Loucy (cell line): Measurements from ENCODE around the gene DBN1.

Experiments
- H2AFZ ChIP-seq: fragments of 200-600 bp; sonication (generic); 2 replicates; pipeline ENCODE4 v1.6.0; 2016; ENCODE audit warnings: antibody characterized with exemption, mild to moderate bottlenecking, low read length, moderate library complexity
- H3F3A ChIP-seq: fragments of 200-600 bp; 2 replicates; pipeline ENCODE4 v1.6.0; 2016; ENCODE audit warnings: antibody characterized with exemption, low read depth, mild to moderate bottlenecking
- H3K27me3 ChIP-seq: fragments of 200-600 bp; sonication (generic); 2 replicates; pipeline ENCODE4 v1.6.1; 2014; ENCODE audit warnings: low read length, mild to moderate bottlenecking; ENCODE audit not compliant: insufficient read depth, poor library complexity, severe bottlenecking
- H3K36me3 ChIP-seq: fragments of 200-600 bp; sonication (generic); 2 replicates; pipeline ENCODE4 v1.6.1; 2016; ENCODE audit warnings: low read length; ENCODE audit not compliant: insufficient read depth
- H3K4me1 ChIP-seq: fragments of 200-600 bp; sonication (generic); 2 replicates; pipeline ENCODE4 v1.5.1; 2014; ENCODE audit warnings: low read length, mild to moderate bottlenecking; ENCODE audit not compliant: insufficient read depth, poor library complexity, severe bottlenecking
- H3K4me2 ChIP-seq: fragments of 200-600 bp; sonication (generic); 2 replicates; pipeline ENCODE4 v1.6.0; 2014; ENCODE audit warnings: antibody characterized with exemption, low read length, low read depth, mild to moderate bottlenecking; ENCODE audit not compliant: poor library complexity, severe bottlenecking
- H3K4me3 ChIP-seq: fragments of 200-600 bp; sonication (generic); 2 replicates; pipeline ENCODE4 v1.5.1; 2014; ENCODE audit warnings: low read length, mild to moderate bottlenecking, mixed read lengths; ENCODE audit not compliant: poor library complexity, severe bottlenecking
- H3K79me2 ChIP-seq: fragments of 200-600 bp; sonication (generic); 2 replicates; pipeline ENCODE4 v1.6.1; 2014; ENCODE audit warnings: low read length; ENCODE audit not compliant: insufficient read depth
- H3K9ac ChIP-seq: fragments of 200-600 bp; sonication (generic); 2 replicates; pipeline ENCODE4 v1.6.0; 2014; ENCODE audit warnings: mild to moderate bottlenecking, low read depth, low read length, moderate library complexity; ENCODE audit not compliant: poor library complexity, severe bottlenecking
- H3K9me2 ChIP-seq: fragments of 200-600 bp; sonication (generic); replicated peaks from 2 replicates; pipeline ENCODE4 v1.6.1; 2016; ENCODE audit warnings: low read depth, low read length, mixed read lengths
- H3K9me3 ChIP-seq: fragments of 200-600 bp; sonication (generic); 2 replicates; pipeline ENCODE4 v1.6.1; 2014; ENCODE audit warnings: mild to moderate bottlenecking, antibody characterized with exemption, low read length, low read depth; ENCODE audit not compliant: insufficient read depth
- H4K20me1 ChIP-seq: fragments of 200-600 bp; sonication (generic); 2 replicates; pipeline ENCODE4 v1.6.0; 2014; ENCODE audit warnings: antibody characterized with exemption, low read length, mild to moderate bottlenecking; ENCODE audit not compliant: insufficient read depth, poor library complexity, severe bottlenecking
- EZH2phosphoT487 ChIP-seq: fragments of 200-600 bp; IDR thresholded peaks from 2 replicates; pipeline ENCODE4 v1.6.1; 2018; ENCODE audit warnings: antibody characterized with exemption, mild to moderate bottlenecking, moderate library complexity, borderline replicate concordance
- TF ChIP-seq, protein P1 (sequence below): fragments of 200-600 bp; sonication (generic); conservative IDR thresholded peaks from 2 replicates; pipeline ENCODE4 v1.5.1; 2014; ENCODE audit warnings: mild to moderate bottlenecking, antibody characterized with exemption, low read length

The DBN1 gene

DNA sequence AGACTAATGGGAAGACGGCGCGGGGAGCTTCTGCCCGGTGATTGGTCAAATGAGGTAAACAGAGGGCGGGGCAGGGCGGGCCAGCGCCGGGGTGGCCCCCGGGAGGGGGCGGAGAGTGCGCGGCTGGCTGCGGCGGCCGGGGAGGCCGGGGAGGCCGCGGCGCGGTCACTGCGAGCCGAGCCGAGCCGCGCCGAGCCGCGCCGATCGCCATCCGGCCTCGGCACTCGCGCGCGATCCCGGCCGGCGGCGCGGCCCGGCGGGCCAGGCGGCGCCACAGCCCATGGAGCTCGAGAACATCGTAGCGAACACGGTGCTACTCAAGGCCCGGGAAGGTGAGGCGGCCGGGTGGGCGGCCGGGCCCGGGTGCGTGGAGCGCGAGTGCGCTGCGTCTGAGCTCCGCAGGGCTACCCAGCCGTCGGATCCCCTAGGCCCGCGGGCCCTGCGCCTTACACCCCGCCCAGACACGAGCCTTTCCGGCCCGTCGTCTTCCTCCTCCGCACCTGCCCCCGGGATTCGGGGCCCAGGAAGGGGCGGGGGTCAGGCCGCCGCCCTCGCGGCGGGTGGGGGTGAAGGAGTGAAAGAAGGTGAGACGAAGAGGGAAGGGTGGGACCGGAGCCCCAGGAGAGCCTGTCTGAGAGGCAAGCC lies 46.7 kb downstream of the DBN1 start, which contains the start of gene GRK6:
Gene GRK6, plus strand, starts transcription at position 111 of the 645 bp plus-strand sequence. Its CDS starts 170 bp downstream, at position 281.
- H3F3A ChIP-seq, result no peaks in the 10 kb centered on the region
- peak within 1 kb of the TSS; percentile 93 for H2AFZ ChIP-seq
- H3K4me3 ChIP-seq, result peak within 1 kb of the TSS; percentile 95
- no peak for TF ChIP-seq EZH2phosphoT487
- TF ChIP-seq, protein P1, sequence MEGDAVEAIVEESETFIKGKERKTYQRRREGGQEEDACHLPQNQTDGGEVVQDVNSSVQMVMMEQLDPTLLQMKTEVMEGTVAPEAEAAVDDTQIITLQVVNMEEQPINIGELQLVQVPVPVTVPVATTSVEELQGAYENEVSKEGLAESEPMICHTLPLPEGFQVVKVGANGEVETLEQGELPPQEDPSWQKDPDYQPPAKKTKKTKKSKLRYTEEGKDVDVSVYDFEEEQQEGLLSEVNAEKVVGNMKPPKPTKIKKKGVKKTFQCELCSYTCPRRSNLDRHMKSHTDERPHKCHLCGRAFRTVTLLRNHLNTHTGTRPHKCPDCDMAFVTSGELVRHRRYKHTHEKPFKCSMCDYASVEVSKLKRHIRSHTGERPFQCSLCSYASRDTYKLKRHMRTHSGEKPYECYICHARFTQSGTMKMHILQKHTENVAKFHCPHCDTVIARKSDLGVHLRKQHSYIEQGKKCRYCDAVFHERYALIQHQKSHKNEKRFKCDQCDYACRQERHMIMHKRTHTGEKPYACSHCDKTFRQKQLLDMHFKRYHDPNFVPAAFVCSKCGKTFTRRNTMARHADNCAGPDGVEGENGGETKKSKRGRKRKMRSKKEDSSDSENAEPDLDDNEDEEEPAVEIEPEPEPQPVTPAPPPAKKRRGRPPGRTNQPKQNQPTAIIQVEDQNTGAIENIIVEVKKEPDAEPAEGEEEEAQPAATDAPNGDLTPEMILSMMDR, result no peak
- H3K9me3 ChIP-seq, result no peaks in the 10 kb centered on the region
- no peaks in the 10 kb centered on the region for H3K27me3 ChIP-seq
- H3K9ac ChIP-seq, result peak within 1 kb of the TSS; percentile 97
- H3K9me2 ChIP-seq, result no peaks in the 10 kb centered on the region
- H3K4me1 ChIP-seq, result peaks cover 36% of the 10 kb centered on the region
- peaks cover 46% of the 10 kb centered on the region for H3K79me2 ChIP-seq
- peak within 1 kb of the TSS; percentile 99 for H3K4me2 ChIP-seq
- peaks cover 19% of the 10 kb centered on the region for H4K20me1 ChIP-seq
- H3K36me3 ChIP-seq, result no peaks in the 10 kb centered on the region

DNA sequence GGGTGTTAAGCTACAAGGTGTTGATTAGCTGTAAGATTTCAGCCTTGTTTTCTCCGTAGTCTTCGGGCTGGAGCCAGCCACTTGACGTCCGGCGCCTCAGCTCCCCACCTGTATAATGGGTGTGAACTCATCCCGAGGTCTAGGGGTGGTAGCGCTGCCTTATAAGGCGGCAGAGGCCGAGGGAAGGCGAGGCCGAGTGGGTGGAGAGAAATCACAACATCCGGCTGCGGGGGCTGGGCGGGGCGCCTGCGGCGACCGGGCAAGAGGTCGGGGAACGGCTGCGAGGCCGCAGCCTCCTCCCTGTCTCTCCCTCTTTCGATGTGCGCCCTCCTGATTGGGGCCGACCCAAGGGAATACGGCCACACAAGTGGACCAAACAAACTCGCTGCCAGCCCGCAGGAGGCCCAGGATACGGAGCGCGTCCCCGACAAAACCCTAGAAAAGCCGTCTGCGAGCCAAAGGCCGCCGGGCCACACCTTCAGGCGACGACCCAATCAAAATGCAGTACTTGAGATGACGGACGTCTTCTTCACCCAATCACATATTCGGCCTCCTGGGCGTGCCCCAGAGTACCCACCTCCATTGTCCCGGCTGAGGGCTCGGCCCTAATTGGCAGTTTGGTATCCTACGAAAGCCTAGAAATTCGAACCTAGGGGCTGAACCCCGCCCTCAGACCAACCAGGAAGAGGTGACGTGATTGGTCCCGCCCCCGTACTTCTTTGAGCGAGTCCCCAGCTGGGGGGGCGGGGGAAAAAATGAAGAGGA lies 47.5 kb downstream of the DBN1 start:
- Histone ChIP-seq H3K9ac (peak overlapping the region; percentile 69), H3K27me3 (no peaks in the 10 kb centered on the region), H3K36me3 (no peaks in the 10 kb centered on the region), H3K9me2 (no peaks in the 10 kb centered on the region), H3K4me2 (peak overlapping the region; percentile 70), H3K4me3 (peak overlapping the region; percentile 79), H2AFZ (peak overlapping the region; percentile 93), H3K9me3 (no peaks in the 10 kb centered on the region), H3F3A (no peaks in the 10 kb centered on the region), H3K4me1 (peaks cover 33% of the 10 kb centered on the region), H4K20me1 (peaks cover 19% of the 10 kb centered on the region), H3K79me2 (peaks cover 43% of the 10 kb centered on the region)
- no peak for TF ChIP-seq EZH2phosphoT487
- TF ChIP-seq, protein P1, result no peak

DNA sequence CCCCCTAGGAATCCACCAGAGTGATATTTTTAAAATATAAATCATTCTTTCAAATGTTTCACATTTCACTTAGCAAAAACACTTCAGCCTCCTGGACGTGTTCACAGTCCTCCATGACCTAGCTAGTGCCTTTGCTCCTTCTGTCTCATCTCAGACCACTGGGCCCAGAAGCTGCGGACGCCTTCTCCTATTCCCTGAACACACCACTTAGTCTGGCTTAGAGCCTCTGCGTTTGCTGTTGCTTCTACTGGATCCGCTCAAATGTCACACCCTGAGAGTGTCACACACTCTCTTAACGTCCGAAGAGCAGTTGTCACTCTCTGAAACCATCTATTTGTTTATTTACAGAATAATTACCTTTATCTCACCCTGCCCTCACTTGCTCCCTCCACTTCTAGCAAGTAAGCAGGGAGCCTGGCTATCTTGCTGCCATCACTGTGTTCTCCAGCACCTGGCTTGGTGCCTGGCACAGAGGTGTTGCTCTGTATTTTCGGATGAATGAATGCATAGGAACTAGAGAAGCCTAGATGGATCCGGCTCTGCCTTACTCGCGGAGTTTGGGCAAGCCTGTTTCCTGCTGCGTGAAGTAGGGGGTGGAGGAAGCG lies 48.1 kb downstream of the DBN1 start:
- H3K79me2 ChIP-seq, result peaks cover 36% of the 10 kb centered on the region
- no peaks in the 10 kb centered on the region for H3F3A ChIP-seq
- no peaks in the 10 kb centered on the region for H3K36me3 ChIP-seq
- no peaks in the 10 kb centered on the region for H3K9me2 ChIP-seq
- peaks cover 26% of the 10 kb centered on the region for H3K4me1 ChIP-seq
- H2AFZ ChIP-seq, result no peak overlapping the region
- H3K4me3 ChIP-seq, result peak overlapping the region; percentile 79
- TF ChIP-seq, protein P1, result no peak
- no peak for TF ChIP-seq EZH2phosphoT487
- no peaks in the 10 kb centered on the region for H3K9me3 ChIP-seq
- peak overlapping the region; percentile 69 for H3K9ac ChIP-seq
- H3K27me3 ChIP-seq, result no peaks in the 10 kb centered on the region
- peaks cover 19% of the 10 kb centered on the region for H4K20me1 ChIP-seq
- H3K4me2 ChIP-seq, result peak overlapping the region; percentile 70
